Thyroid gland (tissue), 4 donors: ENCODE results near the gene SLC24A4. TPM values are rescaled to one million over a fixed set of nuclear protein-coding genes. Genes with fewer than 3 reads are reported as not detected.

ENCODE experiments used
- DNase-seq, 2 donors: peaks; one replicate each; pipeline ENCODE4 v3.0.0-alpha.2; 2019
- H3K27ac ChIP-seq, 3 donors: fragments of 200-600 bp; sonication (generic); 1 replicate in 2 of 3; 2 replicates in 1 of 3; pipeline ENCODE4 v1.5.1; 2016 to 2019; ENCODE audit warnings: mild to moderate bottlenecking in 1 of 3, moderate library complexity in 1 of 3
- H3K27me3 ChIP-seq: fragments of 200-600 bp; sonication (generic); one replicate; pipeline ENCODE4 v1.5.1; 2019
- H3K36me3 ChIP-seq, 2 donors: fragments of 200-600 bp; sonication (generic); one replicate each; pipeline ENCODE4 v1.5.1; 2016 to 2019
- H3K4me1 ChIP-seq, 2 donors: fragments of 200-600 bp; sonication (generic); one replicate each; pipeline ENCODE4 v1.5.1; 2017 to 2019
- H3K4me3 ChIP-seq, 3 donors: fragments of 200-600 bp; sonication (generic); replicated peaks in 1 of 3; 1 replicate in 2 of 3; 2 replicates in 1 of 3; pipeline ENCODE4 v1.5.1; 2016; ENCODE audit warnings: mild to moderate bottlenecking in 1 of 3
- H3K9me3 ChIP-seq: fragments of 200-600 bp; sonication (generic); one replicate; pipeline ENCODE4 v1.5.1; 2017
- CTCF ChIP-seq, 6 experiments: fragments of 200-600 bp in 3 of 6; fragments of 450-650 bp in 3 of 6; sonication (generic) in 3 of 6; IDR thresholded peaks; one replicate each; pipeline ENCODE4 v1.5.1; 2016 to 2019; ENCODE audit warnings: antibody characterized with exemption in 6 of 6, mild to moderate bottlenecking in 2 of 6, inconsistent platforms in 1 of 6, moderate library complexity in 1 of 6
- POLR2A ChIP-seq, 2 donors: fragments of 450-650 bp; IDR thresholded peaks; one replicate each; pipeline ENCODE4 v1.6.1; 2017; ENCODE audit warnings: antibody characterized with exemption in 2 of 2, mild to moderate bottlenecking in 2 of 2, moderate library complexity in 1 of 2
- WGBS, 2 donors: methylation state at CpG; one replicate each; pipeline ENCODE4 v1.1.5; 2017; 5-methylcytosine and 5-hydroxymethylcytosine counted together
- intact Hi-C: fragments of 100-400 bp; cut with DNase I; formaldehyde crosslinking; loops from one replicate; pipeline ENCODE4 v1.15.1; 2023
- total RNA-seq, 4 donors: library from RNA; depleted of rRNA; stranded (reverse); fragments of >200 nt; gene quantifications; one replicate each; pipeline ENCODE4 v1.2.3, GENCODE V29; 2016

SLC24A4 gene
- total RNA-seq, 4 donors from 2014 or later = 0.05 to 0.46 (median 0.19) TPM

- H3K36me3 ChIP-seq = no peaks in the 10 kb centered on the region
- WGBS, 2 donors = 74 to 90% methylated on average over 7 of the region's 7 CpGs
- no peaks in the 10 kb centered on the region for H3K27me3 ChIP-seq
- TF ChIP-seq POLR2A (IDR thresholded peaks at IDR 0.05) (no peak), CTCF (IDR thresholded peaks at IDR 0.05) (no peak)
- intact Hi-C loops = no loop called here
- no peaks in the 10 kb centered on the region for H3K4me1 ChIP-seq
- no peaks in the 10 kb centered on the region for H3K9me3 ChIP-seq
- H3K4me3 ChIP-seq = no peak overlapping the region
- H3K27ac ChIP-seq = no peak overlapping the region
- no peak for DNase-seq
These were observed 117.5 kb downstream of the SLC24A4 start for GRCh38 chr14:92440345-92441003.

GRCh38 chr14:92441751-92442504, 119.0 kb downstream of the SLC24A4 start:
- Histone ChIP-seq H3K27ac (no peak overlapping the region), H3K36me3 (no peaks in the 10 kb centered on the region), H3K4me1 (no peaks in the 10 kb centered on the region), H3K27me3 (no peaks in the 10 kb centered on the region), H3K9me3 (no peaks in the 10 kb centered on the region), H3K4me3 (no peak overlapping the region)
- TF ChIP-seq POLR2A (IDR thresholded peaks at IDR 0.05) = no peak
- no peak for TF ChIP-seq CTCF (IDR thresholded peaks at IDR 0.05)
- DNase-seq = no peak
- WGBS, 2 donors = 90 to 92% methylated on average over 10 of the region's 10 CpGs
- intact Hi-C loops = no loop called here

- H3K4me3 ChIP-seq = no peak overlapping the region
- H3K27ac ChIP-seq = no peak overlapping the region
- DNase-seq = no peak
- no peaks in the 10 kb centered on the region for H3K4me1 ChIP-seq
- 81 to 86% methylated on average over 6 to 14 of the region's 14 CpGs for WGBS, 2 donors
- TF ChIP-seq POLR2A (IDR thresholded peaks at IDR 0.05) (no peak), CTCF (IDR thresholded peaks at IDR 0.05) (no peak)
- H3K36me3 ChIP-seq = no peaks in the 10 kb centered on the region
- no peaks in the 10 kb centered on the region for H3K9me3 ChIP-seq
- H3K27me3 ChIP-seq = no peaks in the 10 kb centered on the region
- intact Hi-C loops = no loop called here
These were observed 120.2 kb downstream of the SLC24A4 start for GRCh38 chr14:92443167-92443566.

GRCh38 chr14:92443741-92444140, 120.8 kb downstream of the SLC24A4 start:
- Histone ChIP-seq H3K27ac (no peak overlapping the region), H3K36me3 (no peaks in the 10 kb centered on the region), H3K27me3 (no peaks in the 10 kb centered on the region), H3K4me1 (no peaks in the 10 kb centered on the region), H3K4me3 (no peak overlapping the region), H3K9me3 (no peaks in the 10 kb centered on the region)
- DNase-seq = no peak
- intact Hi-C loops = no loop called here
- TF ChIP-seq CTCF (IDR thresholded peaks at IDR 0.05) = no peak
- TF ChIP-seq POLR2A (IDR thresholded peaks at IDR 0.05) = no peak
- WGBS, 2 donors = 86 to 93% methylated on average over 6 to 8 of the region's 8 CpGs

- H3K27ac ChIP-seq = no peak overlapping the region
- intact Hi-C loops = no loop called here
- no peaks in the 10 kb centered on the region for H3K9me3 ChIP-seq
- H3K4me1 ChIP-seq = no peaks in the 10 kb centered on the region
- no peak for DNase-seq
- no peaks in the 10 kb centered on the region for H3K27me3 ChIP-seq
- 72 to 92% methylated on average over 5 of the region's 5 CpGs for WGBS, 2 donors
- H3K4me3 ChIP-seq = no peak overlapping the region
- TF ChIP-seq CTCF (IDR thresholded peaks at IDR 0.05) (no peak), POLR2A (IDR thresholded peaks at IDR 0.05) (no peak)
- no peaks in the 10 kb centered on the region for H3K36me3 ChIP-seq
These were observed 123.8 kb downstream of the SLC24A4 start for GRCh38 chr14:92446771-92447170.
